Breast epithelium (tissue), 4 donors: ENCODE data around the gene CD200R1L. TPM values are rescaled to one million over a fixed set of nuclear protein-coding genes. Genes with fewer than 3 reads are reported as not detected.

Source experiments
- DNase-seq, 2 donors: peaks; one replicate each; pipeline ENCODE4 v3.0.0-alpha.2; 2019; ENCODE audit warnings: low spot score in 2 of 2
- H3K27ac ChIP-seq, 2 donors: fragments of 200-600 bp; sonication (generic) in 1 of 2; one replicate each; pipeline ENCODE4 v1.5.1; 2016 to 2019; ENCODE audit warnings: mild to moderate bottlenecking in 1 of 2
- H3K27me3 ChIP-seq, 2 donors: fragments of 200-600 bp; sonication (generic) in 1 of 2; one replicate each; pipeline versions ENCODE4 v1.5.1 to v1.6.0; 2017 to 2019; ENCODE audit warnings: control low read depth in 1 of 2, mild to moderate bottlenecking in 1 of 2
- H3K36me3 ChIP-seq: fragments of 200-600 bp; one replicate; pipeline ENCODE4 v1.5.1; 2019
- H3K4me1 ChIP-seq, 2 donors: fragments of 200-600 bp; sonication (generic); one replicate each; pipeline ENCODE4 v1.5.1; 2016 to 2019; ENCODE audit warnings: control low read depth in 1 of 2
- H3K4me3 ChIP-seq, 3 donors: fragments of 200-600 bp; sonication (generic); 1 replicate in 2 of 3; 2 replicates in 1 of 3; pipeline ENCODE4 v1.5.1; 2016 to 2019; ENCODE audit warnings: mild to moderate bottlenecking in 3 of 3, moderate library complexity in 2 of 3
- H3K9me3 ChIP-seq, 2 donors: fragments of 200-600 bp; sonication (generic) in 1 of 2; one replicate each; pipeline ENCODE4 v1.5.1; 2016 to 2019; ENCODE audit warnings: control low read depth in 1 of 2
- CTCF ChIP-seq, 3 donors: fragments of 450-650 bp; IDR thresholded peaks; one replicate each; pipeline ENCODE4 v1.5.1; 2016 to 2017; ENCODE audit warnings: antibody characterized with exemption in 3 of 3, mild to moderate bottlenecking in 3 of 3, moderate library complexity in 3 of 3
- POLR2A ChIP-seq: fragments of 450-650 bp; IDR thresholded peaks from one replicate; pipeline ENCODE4 v1.6.1; 2016; ENCODE audit warnings: antibody characterized with exemption, mild to moderate bottlenecking, moderate library complexity
- POLR2AphosphoS5 ChIP-seq, 3 donors: sonication (generic); formaldehyde crosslinking; IDR thresholded peaks; one replicate each; pipeline ENCODE4 v1.6.1; 2017; ENCODE audit warnings: antibody characterized with exemption in 3 of 3
- intact Hi-C: fragments of 100-400 bp; cut with DNase I; formaldehyde crosslinking; loops from one replicate; pipeline ENCODE4 v1.15.1; 2023; ENCODE audit warnings: low total_unique reads
- total RNA-seq, 3 donors: library from RNA; depleted of rRNA; stranded (reverse); fragments of >200 nt; gene quantifications; one replicate each; pipeline ENCODE4 v1.1.0, GENCODE V29; 2016

Gene CD200R1L
- total RNA-seq, 3 donors from 2014 or later: not detected

- H3K27me3 ChIP-seq: no peaks in the 10 kb centered on the region
- no peak overlapping the region for H3K4me3 ChIP-seq
- H3K36me3 ChIP-seq: no peaks in the 10 kb centered on the region
- no peak for TF ChIP-seq CTCF (IDR thresholded peaks at IDR 0.05)
- no peak for TF ChIP-seq POLR2AphosphoS5 (IDR thresholded peaks at IDR 0.05)
- no peak for TF ChIP-seq POLR2A
- intact Hi-C loops: no loop called here
- no peaks in the 10 kb centered on the region for H3K4me1 ChIP-seq
- no peak overlapping the region for H3K27ac ChIP-seq
- H3K9me3 ChIP-seq: peaks cover 10 to 13% of the 10 kb centered on the region in 2 donors
- no peak for DNase-seq
Measured at GRCh38 chr3:112786881-112787579, 59.6 kb downstream of the CD200R1L start.

DNA sequence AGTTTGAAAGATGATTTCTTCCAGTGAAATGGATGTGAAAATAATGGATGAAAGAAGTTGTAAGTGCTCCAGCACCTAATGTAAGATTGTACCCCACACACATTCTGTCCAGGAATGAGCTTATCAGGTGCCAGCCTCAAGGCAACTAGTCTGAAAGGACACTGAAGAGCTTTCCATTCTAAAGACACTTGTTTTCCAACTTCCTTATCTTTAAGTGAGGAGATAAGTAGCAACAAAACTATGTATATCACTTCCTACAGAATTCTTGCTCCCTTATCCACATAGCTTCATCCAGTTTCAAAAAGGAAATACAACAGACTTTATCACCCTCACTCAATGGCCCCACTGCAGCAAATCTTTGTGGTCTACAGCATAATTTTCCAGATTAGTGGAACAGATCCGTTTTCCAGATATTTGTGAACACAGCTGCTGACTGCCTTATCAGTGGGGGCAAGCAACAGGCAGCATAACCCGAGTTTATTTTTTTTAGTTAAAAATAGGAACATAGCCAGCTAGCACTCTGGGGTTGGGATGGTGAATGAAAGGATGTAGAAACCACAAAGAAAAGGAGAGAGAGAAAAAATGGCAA is 60.6 kb downstream of the CD200R1L start:
- H3K4me1 ChIP-seq: no peaks in the 10 kb centered on the region
- DNase-seq: no peak
- TF ChIP-seq POLR2AphosphoS5 (IDR thresholded peaks at IDR 0.05) (no peak), CTCF (IDR thresholded peaks at IDR 0.05) (no peak), POLR2A (no peak)
- no peaks in the 10 kb centered on the region for H3K36me3 ChIP-seq
- H3K27me3 ChIP-seq: no peaks in the 10 kb centered on the region
- no peak overlapping the region for H3K27ac ChIP-seq
- H3K4me3 ChIP-seq: no peak overlapping the region
- H3K9me3 ChIP-seq: peaks cover 10 to 13% of the 10 kb centered on the region in 2 donors
- intact Hi-C loops: no loop called here

DNA sequence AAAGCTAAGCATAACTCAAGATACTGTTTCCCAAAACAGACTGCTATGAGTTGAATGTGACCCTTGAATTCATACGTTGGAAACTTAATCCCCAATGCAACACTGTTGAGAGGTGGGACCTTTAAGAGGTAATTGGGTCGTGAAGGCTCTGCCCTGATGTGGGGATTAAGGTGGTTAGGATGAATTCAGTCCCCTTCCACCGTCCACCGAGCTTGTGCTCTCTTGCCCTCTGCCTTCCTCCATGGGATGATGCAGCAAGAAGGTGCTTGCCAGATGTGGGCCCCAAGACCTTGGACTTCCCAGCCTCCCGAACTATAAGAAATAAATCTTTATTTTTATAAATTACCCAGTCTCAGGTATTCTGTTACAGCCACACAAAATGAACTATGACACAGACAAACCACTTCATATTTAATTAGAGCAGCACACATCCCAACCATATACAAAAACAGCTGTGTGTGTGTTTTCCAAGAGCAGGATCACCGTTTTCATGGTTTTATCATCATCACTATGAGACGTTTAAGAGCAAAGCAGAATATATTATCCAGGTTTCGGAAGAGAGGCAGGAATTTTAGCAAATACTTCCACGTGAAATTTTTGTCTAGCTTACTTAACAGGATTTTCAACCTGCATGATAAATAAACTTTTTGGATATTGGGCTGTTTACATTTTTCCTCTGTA is 61.2 kb downstream of the CD200R1L start:
- TF ChIP-seq POLR2AphosphoS5 (IDR thresholded peaks at IDR 0.05): no peak
- no peak for TF ChIP-seq CTCF (IDR thresholded peaks at IDR 0.05)
- TF ChIP-seq POLR2A: no peak
- no peaks in the 10 kb centered on the region for H3K27me3 ChIP-seq
- no peak for DNase-seq
- peaks cover 10 to 13% of the 10 kb centered on the region in 2 donors for H3K9me3 ChIP-seq
- intact Hi-C loops: no loop called here
- no peaks in the 10 kb centered on the region for H3K4me1 ChIP-seq
- H3K27ac ChIP-seq: no peak overlapping the region
- H3K4me3 ChIP-seq: no peak overlapping the region
- H3K36me3 ChIP-seq: no peaks in the 10 kb centered on the region

DNA sequence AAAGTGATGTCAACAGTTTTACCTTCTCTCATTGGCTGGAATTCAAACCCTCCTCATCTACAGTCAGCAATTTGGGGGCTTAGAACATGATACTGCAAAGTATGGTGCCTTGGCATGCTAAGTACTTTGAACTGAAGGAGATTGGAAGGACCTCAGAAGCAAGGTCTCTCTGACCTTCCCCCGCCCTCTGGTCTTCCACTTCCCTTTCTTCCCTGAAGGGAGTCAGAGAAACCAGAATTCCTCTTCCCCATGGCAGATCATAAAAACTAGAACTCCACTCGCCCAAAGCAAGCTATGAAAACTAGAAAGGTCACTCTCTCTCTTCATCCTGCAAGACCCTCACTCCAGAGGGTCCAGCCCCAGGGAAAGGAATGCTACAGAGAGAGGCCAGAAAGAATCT is 64.2 kb downstream of the CD200R1L start:
- H3K36me3 ChIP-seq: no peaks in the 10 kb centered on the region
- H3K4me3 ChIP-seq: no peak overlapping the region
- TF ChIP-seq CTCF (IDR thresholded peaks at IDR 0.05) (no peak), POLR2AphosphoS5 (IDR thresholded peaks at IDR 0.05) (no peak), POLR2A (no peak)
- H3K27ac ChIP-seq: no peak overlapping the region
- H3K4me1 ChIP-seq: no peaks in the 10 kb centered on the region
- no peak for DNase-seq
- H3K27me3 ChIP-seq: no peaks in the 10 kb centered on the region
- H3K9me3 ChIP-seq: peaks cover 4 to 8% of the 10 kb centered on the region in 2 donors
- intact Hi-C loops: no loop called here

GRCh38 chr3:112781599-112781998 is 65.1 kb downstream of the CD200R1L start:
- no peaks in the 10 kb centered on the region for H3K36me3 ChIP-seq
- intact Hi-C loops: no loop called here
- H3K4me1 ChIP-seq: no peaks in the 10 kb centered on the region
- no peaks in the 10 kb centered on the region for H3K9me3 ChIP-seq
- no peak for DNase-seq
- H3K4me3 ChIP-seq: no peak overlapping the region
- TF ChIP-seq CTCF (IDR thresholded peaks at IDR 0.05) (no peak), POLR2A (no peak), POLR2AphosphoS5 (IDR thresholded peaks at IDR 0.05) (no peak)
- H3K27me3 ChIP-seq: no peaks in the 10 kb centered on the region
- no peak overlapping the region for H3K27ac ChIP-seq
